ENCODE measurements around the gene GDNF.

GDNF gene

DNA sequence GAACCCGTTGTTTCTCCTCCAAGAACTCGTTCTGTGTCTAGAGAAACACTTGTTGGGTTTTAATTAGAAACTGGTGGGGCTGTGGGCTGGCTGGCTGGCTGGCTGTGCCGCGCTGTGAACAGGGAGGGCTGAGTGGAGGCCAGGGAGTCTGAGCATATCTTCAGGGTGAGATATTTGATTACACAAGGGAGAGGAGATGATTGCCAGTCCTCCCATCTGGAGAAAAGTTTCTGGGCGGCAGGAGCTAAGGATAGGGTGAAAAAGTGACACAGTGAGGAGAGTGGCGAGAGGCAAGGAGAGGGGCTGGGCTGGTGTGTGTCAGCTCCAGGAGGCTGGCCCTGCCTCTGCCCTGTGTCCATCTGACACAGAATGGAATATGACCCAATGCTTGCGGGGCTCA lies 63.0 kb downstream of the GDNF start:
- no peak for DNase-seq

DNA sequence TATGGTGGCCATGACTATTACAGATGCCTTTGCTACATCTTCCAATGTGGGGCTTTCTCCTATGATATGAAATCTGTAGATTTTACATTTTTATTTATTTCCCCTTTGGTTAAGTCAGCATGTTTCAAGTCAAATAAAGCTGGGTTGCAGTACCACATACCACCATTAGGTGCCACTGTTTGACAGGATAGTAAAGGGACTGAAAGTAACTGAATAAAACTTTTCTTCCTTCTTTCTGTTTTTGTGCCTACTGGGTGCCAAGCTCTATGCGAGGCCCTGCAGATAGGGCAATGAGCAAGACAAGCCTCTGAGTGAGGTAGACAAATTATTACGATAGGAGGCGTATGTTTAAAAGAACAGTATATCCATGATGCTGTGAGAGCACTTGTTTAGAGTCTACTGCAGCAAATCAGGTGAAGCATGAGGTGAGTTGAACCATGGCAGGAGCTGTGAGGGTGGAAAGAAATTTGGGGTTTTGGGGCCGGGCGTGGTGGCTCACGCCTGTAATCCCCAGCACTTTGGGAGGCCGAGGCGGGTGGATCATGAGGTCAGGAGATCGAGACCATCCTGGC lies 64.8 kb downstream of the GDNF start:
- DNase-seq: no peak

DNA sequence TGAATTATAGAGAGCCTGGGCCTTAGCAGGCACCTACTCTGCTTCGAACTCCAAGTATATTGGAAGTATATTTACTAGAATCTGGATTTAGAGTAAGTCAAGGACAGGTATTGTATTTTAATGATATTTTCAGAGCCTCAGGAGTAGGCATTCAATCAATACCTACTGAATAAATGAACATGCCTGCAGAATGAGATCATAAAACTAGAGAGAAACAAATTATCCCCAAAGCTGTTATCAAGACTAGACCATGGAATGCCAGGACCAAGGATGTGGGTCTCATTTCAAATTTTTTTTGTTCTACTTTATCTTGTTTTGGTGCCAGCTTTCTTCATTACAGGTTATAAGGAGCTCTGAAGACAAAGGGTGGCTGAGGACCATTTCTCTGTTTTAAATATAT lies 66.0 kb downstream of the GDNF start:
- no peak for DNase-seq

DNA sequence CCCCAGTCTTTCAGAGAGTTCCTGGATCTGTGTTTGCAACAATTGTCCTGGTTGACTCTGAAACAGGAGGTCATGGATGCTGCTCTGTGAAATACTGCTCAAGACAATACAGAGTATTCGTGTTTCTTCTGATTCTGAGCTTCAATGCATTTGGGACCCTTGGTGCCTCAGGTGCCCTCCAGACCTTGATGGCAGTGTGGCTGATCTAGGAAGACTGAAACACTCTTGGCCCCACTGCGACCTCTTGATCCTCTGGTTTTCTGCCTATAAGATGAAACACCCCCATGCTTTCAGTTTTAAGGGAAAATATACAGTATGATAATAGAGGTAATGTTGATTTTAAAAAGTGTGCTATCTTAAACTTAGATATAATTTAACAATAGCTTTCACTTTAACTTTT lies 67.6 kb downstream of the GDNF start:
- no peak for DNase-seq

DNA sequence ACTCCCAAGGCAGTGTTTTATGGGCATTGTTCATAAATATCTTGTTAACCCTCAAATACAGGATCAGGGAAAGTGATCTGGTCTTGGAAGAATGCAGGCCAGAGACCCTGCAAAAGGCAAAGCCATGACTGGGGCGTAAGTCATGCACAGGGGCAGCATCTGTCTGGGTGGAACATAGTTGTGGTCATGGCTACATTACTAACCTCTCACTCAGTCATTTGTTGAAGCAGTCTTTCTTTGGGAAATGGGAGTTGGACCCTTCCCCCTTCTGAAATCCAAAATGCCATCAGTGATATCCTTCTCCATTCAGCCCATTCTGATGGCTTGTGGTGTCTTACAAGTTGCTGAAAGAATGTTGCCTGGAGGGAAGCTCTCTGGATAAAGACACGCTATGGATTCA lies 68.1 kb downstream of the GDNF start:
- no peak for DNase-seq

DNA sequence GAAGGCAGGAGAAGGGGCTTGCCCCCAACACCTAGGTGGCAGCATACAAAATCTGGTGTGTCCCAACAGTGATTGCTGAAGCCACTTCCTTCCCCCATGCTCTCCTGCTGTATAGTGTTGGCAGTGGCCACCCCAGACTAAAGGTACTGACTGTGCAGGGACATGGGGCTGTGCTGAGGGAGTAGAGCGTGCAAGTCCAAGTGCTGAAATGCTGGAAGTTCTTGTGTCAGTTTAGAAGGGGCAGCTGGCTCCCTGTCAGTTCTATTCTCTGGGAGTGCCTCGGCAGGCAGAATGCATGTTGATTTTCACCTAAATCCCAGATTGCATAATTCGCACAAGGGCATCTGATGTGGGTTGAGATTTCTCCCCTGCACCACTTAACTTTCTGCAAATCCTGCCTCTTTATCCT lies 68.6 kb downstream of the GDNF start:
- no peak for DNase-seq

DNA sequence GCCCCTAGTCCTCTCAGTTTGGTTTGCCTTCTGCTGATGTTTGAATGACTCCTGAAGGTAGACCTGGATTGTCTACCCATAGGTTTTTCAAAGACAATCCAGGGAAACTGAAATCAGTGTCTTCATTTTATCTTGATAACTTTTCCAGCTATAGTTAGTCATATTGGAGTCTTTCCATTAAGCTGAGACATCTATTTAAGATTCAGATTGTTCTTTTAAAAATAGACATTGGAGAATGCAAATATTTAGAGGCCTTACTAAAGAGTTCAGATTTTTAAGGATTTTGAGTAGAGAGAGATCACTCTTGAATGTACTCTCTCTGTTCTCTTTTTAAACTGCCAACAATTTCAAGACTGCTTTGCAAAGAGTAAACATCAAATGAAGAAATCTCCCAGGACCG lies 69.1 kb downstream of the GDNF start:
- no peak for DNase-seq

DNA sequence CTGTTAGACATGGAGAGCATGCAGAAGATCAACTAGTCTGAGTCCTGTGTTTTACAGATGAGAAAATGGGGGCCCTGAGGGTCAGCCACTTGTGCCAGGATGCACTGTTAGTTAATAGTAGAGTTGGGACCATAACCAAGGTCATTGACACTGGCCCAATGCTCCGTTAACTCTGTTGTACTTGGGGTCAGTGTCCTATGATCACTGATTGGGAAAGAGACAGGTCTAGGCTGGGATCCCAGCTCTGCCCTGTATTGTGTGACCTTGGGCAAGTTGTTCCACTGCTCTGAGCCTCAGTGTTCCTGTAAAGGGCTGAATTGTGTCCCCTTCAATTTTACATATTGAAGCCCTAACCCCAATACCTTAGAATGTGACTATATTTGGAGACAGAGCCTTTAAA lies 70.0 kb downstream of the GDNF start:
- DNase-seq: no peak

DNA sequence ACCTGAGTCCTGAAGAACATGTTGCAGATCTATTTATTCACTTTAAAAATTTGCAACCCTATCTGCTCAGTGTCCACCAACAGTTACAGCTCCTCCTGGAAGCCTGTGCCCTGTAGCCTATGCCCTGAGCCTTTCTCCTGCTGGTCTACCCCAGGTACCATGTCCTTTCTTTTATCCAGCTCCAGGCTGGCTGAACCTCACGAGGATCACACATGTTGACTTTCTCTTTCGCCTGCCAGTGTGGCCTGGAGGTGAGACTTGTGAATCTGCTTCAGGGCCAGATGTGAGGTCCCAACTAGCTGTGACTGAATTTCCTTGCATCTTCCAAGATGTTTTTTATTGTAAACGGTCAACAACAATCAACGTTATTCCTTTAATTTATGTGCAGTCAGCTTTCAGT lies 70.7 kb downstream of the GDNF start:
- no peak for DNase-seq

DNA sequence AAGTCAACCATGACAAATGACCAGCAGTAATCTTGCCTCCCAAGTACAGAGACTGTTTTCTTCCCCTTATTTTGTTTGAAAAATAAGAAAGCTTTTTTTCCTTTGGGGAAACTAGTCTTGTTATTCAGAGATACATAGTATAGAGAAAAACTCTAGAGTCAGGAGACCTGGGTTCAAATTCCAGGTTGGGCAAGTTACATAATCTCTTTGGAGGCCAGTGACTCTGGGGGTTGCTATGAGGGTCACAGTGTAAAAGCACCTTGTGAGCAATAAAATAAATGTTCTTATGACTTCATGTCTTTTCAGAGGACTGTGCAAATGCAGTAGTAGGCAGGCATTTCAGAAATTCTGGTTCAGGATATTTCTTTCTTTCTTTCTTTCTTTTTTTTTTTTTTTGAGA lies 71.5 kb downstream of the GDNF start:
- no peak for DNase-seq

DNA sequence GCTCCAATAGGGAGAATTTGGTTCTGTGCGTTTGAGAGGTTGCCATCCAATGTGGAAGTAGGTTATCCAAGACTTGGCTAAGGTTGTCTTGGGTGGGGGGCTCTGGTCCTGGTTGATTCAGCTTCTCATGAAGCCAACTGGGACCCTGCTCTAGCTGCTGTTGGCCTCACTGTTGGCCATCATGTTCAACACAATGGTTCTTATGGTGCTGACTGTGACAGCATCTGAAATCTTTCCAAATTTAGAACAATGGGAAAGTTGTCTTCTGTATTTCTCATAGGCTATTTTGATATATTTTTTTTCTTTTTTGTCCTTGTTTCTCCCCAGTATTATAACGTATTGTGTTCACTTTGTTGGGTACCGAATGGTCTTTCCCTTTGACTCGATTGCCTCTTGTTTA lies 71.9 kb downstream of the GDNF start:
- no peak for DNase-seq

DNA sequence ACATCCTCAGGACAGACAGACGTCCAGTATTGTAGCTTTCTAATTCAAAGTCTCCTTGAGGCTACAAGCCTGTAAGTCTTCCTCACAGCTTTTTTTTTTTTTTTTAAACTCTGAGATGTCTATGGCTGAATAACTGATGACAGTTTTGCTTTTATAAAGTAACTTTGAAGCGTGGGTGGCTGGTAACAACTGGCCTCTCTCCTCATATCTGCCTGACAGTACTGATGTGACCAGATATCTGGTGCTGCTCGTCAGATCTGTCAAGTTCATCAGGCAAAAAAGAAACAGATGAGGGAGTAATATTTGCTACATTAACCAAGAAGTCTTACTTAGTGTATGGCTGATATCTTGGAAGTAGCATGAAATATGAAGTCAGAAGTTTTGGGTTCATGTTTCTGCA lies 72.6 kb downstream of the GDNF start:
- no peak for DNase-seq
